Muscle of back (tissue), 11 donors: ENCODE measurements around the gene ZNF275. TPM values are rescaled to one million over a fixed set of nuclear protein-coding genes. Genes with fewer than 3 reads are reported as not detected.
"Not testable (repeated sequence)": the region's sequence is repeated elsewhere in the genome, so short reads cannot be mapped to it uniquely, and the experiment has no call there.

Experiments used
- DNase-seq, 3 donors: peaks; one replicate each; pipeline versions ENCODE4 v3.0.0 to v3.0.0-alpha.2; 2013
- polyA plus RNA-seq, 10 donors: library from polyadenylated mRNA; unstranded; fragments of 120-200 nt; gene quantifications; one replicate each; pipeline ENCODE4 v1.2.1, GENCODE V29; 2013; ENCODE audit not compliant: insufficient read length in 10 of 10

The ZNF275 gene
- polyA plus RNA-seq, 10 donors = 7.4 to 10.0 (median 8.8) TPM

GRCh38 chrX:153386097-153386496, 52.1 kb downstream of the ZNF275 start:
- DNase-seq = no peak

- DNase-seq = no peak
Observed at GRCh38 chrX:153387345-153387744, 53.4 kb downstream of the ZNF275 start.

GRCh38 chrX:153387987-153388721, 54.2 kb downstream of the ZNF275 start:
- no peak for DNase-seq

- DNase-seq = no peak
Observed at GRCh38 chrX:153388722-153389459, 54.9 kb downstream of the ZNF275 start.

- not testable (repeated sequence) for DNase-seq
Observed at GRCh38 chrX:153389460-153389768, 55.5 kb downstream of the ZNF275 start.

- DNase-seq = no peak
Observed at GRCh38 chrX:153392642-153393321, 58.8 kb downstream of the ZNF275 start.

GRCh38 chrX:153394612-153395011, 60.7 kb downstream of the ZNF275 start:
- DNase-seq = no peak

GRCh38 chrX:153395613-153396319, 61.8 kb downstream of the ZNF275 start:
- no peak for DNase-seq

- DNase-seq = no peak
Observed at GRCh38 chrX:153396320-153397195, 62.6 kb downstream of the ZNF275 start.

GRCh38 chrX:153397256-153397960, 63.5 kb downstream of the ZNF275 start:
- DNase-seq = no peak

- no peak for DNase-seq
Observed at GRCh38 chrX:153398275-153398960, 64.5 kb downstream of the ZNF275 start.

- DNase-seq = no peak
Observed at GRCh38 chrX:153400146-153401132, 66.5 kb downstream of the ZNF275 start.

GRCh38 chrX:153401133-153401764, 67.3 kb downstream of the ZNF275 start, which contains the start of gene PNMA6E:
TSS of gene PNMA6E (minus strand) at chrX:153401350. CDS start at chrX:153398849, 2,501 bp downstream.
- DNase-seq = no peak

Other genes starting within 250 kb of the ZNF275 start
- not detected for gene MAGEA1, start 154.9 kb upstream of the ZNF275 start, polyA plus RNA-seq
- not detected for gene PNMA6F, start 12.4 kb upstream of the ZNF275 start, polyA plus RNA-seq
- gene PNMA6E, start 67.2 kb downstream of the ZNF275 start, polyA plus RNA-seq = not detected
- under 1 TPM; 0.54 to 0.88 (median 0.76) TPM for gene ZFP92, start 77.3 kb downstream of the ZNF275 start, polyA plus RNA-seq
- under 1 TPM in 9 of 10 donors, not detected in 1; 0.23 to 0.49 (median 0.38) TPM for gene TREX2, start 111.9 kb downstream of the ZNF275 start, polyA plus RNA-seq
- 10 to 100 TPM; 18.7 to 27.6 (median 22.6) TPM for gene HAUS7, start 136.4 kb downstream of the ZNF275 start, polyA plus RNA-seq
- 100 to 1,000 TPM in 8 of 10 donors, 10 to 100 TPM in 2; 87.6 to 224 (median 136) TPM for gene BGN, start 160.8 kb downstream of the ZNF275 start, polyA plus RNA-seq
- gene ATP2B3, start 183.5 kb downstream of the ZNF275 start, polyA plus RNA-seq = under 1 TPM; 0.15 to 0.76 (median 0.59) TPM